NT2/D1 (cell line): ENCODE measurements around the gene CKS1B.
"Not testable (repeated sequence)": the region's sequence is repeated elsewhere in the genome, so short reads cannot be mapped to it uniquely, and the experiment has no call there.

Experiments
- DNase-seq: peaks from one replicate; pipeline ENCODE4 v3.0.0-alpha.2; 2011; ENCODE audit warnings: low read depth, low spot score
- H3K27me3 ChIP-seq: 2 replicates; pipeline ENCODE4 v1.6.0; 2011; ENCODE audit warnings: mild to moderate bottlenecking; ENCODE audit not compliant: insufficient read length, insufficient read depth
- H3K36me3 ChIP-seq: 2 replicates; pipeline ENCODE4 v1.6.1; 2011; ENCODE audit warnings: mild to moderate bottlenecking, low read length, mixed read lengths; ENCODE audit not compliant: insufficient read depth, insufficient read length
- H3K4me1 ChIP-seq: 2 replicates; pipeline ENCODE4 v1.5.1; 2011; ENCODE audit not compliant: insufficient read depth, insufficient read length
- H3K4me3 ChIP-seq: 2 replicates; pipeline ENCODE4 v1.5.1; 2011; ENCODE audit warnings: low read depth; ENCODE audit not compliant: insufficient read length
- H3K9ac ChIP-seq: 2 replicates; pipeline ENCODE4 v1.6.0; 2011; ENCODE audit warnings: low read depth; ENCODE audit not compliant: insufficient read length
- H3K9me3 ChIP-seq: 2 replicates; pipeline ENCODE4 v1.5.1; 2011; ENCODE audit warnings: mild to moderate bottlenecking, low read length; ENCODE audit not compliant: insufficient read depth
- SUZ12 ChIP-seq: IDR thresholded peaks from 2 replicates; pipeline ENCODE4 v1.6.1; 2011; ENCODE audit not compliant: insufficient read length, insufficient read depth; ENCODE audit errors: extremely low read depth
- YY1 ChIP-seq: IDR thresholded peaks from 2 replicates; pipeline ENCODE4 v1.6.1; 2011; ENCODE audit not compliant: insufficient read length, insufficient read depth
- ZNF274 ChIP-seq: IDR thresholded peaks from 2 replicates; pipeline ENCODE4 v1.6.1; 2011; ENCODE audit warnings: mild to moderate bottlenecking, low read depth, low read length

CKS1B gene

DNA sequence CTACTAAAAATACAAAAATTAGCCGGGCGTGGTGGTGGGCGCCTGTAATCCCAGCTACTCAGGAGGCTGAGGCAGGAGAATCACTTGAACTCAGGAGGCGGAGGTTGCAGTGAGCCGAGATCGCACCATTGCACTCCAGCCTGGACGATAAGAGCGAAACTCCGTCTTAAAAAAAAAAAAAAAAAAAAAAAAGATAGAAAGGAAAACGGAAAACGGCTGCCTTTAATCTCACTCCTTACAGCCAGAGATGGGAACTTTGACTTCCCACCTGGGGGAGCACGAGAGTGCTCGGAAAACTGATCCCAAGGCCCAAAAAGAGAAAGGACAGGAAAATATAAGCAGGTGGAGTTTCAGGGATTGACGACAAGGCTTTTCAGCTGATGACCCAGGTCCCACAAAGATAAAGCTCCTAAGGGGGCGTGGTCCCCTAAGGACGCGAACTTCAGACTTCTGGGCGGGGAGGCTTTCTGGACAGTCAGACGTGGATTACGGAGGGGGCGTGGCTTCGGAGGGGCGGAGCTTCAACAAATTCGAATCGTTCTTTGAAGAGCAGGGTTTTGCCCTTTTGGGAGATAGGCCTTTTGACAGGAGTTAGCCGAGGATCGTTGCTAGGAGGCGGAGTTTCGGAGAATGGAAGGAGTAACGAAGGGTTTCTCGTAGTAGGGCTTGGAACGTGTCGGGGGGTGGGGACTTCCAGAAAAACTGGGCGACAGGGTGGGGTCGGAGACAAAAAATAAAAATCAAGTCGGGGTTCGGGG is 958 bp upstream of the CKS1B start:
- no peaks in the 10 kb centered on the region for H3K9me3 ChIP-seq
- peaks cover 35% of the 10 kb centered on the region for H3K36me3 ChIP-seq
- no peaks in the 10 kb centered on the region for H3K27me3 ChIP-seq
- peak overlapping the region; percentile 66 for H3K4me3 ChIP-seq
- peaks cover 18% of the 10 kb centered on the region for H3K4me1 ChIP-seq
- no peak for TF ChIP-seq YY1
- no peak for TF ChIP-seq SUZ12
- no peak for TF ChIP-seq ZNF274
- peak overlapping the region; percentile 93 for H3K9ac ChIP-seq
- peak; percentile 99 for DNase-seq

DNA sequence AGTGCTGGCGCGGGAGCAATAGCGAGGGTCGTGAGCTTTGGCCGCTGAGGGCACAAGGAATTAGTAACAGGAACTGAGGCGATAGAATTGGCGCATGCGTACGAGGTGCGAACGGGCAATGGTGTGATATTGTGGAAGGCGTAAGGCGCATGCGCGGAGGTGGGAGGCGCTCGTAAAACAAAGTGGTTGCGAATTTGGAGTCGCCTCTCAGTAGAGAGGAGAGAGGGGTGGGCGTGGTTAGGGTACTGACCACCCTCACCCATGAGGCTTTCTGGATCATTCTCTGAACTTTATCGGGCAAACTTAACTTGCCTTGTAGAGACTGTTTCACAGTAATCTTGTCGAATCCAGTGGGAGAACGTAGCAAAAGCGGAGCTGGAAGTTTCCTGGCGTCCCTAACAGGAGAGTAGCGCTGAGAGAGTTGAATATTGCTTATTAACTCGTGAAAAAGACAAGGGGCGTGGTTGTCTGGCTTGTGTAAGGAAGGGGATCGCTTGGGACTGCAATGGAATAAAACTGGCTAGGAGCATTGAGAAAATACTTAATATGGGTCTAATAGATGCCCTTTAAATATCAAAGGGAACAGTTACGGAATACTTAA is 427 bp downstream of the CKS1B start:
- peak overlapping the region; percentile 86 for H3K9ac ChIP-seq
- peaks cover 34% of the 10 kb centered on the region for H3K36me3 ChIP-seq
- no peak for TF ChIP-seq ZNF274
- no peak for TF ChIP-seq SUZ12
- no peak for TF ChIP-seq YY1
- H3K27me3 ChIP-seq = no peaks in the 10 kb centered on the region
- no peaks in the 10 kb centered on the region for H3K9me3 ChIP-seq
- peak overlapping the region; percentile 66 for H3K4me3 ChIP-seq
- H3K4me1 ChIP-seq = peaks cover 10% of the 10 kb centered on the region
- DNase-seq = peak; percentile 98

DNA sequence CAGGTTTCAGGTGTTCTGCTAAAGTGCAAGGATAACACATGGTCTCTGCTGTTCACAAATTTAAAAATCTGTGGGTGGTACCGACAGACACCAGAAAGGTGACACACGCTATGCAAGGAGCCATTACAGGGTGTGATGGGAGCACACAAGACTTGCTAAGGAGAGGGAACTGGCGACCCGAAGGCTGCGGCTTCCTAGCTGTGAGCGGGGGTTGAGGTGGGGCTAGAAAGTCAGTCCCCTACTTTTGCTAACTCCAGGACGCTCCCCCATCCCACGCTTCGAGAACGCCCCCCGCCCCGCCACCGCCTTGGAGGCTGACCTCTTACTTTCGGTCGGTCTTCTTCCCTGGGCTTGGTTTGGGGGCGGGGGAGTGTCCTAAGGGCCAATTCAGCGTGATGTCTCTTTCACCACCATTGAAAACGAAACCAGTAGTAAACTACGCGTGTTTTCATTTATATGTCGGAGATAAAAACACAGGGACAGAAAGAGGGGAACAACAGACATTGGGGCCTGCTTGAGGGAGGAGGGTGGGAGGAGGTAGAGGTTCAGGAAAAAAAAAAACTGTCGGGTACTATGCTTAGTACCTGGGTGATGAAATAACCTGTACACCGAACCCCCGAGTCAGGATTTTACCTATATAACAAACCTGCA is 1.1 kb downstream of the CKS1B start:
- peak overlapping the region; percentile 66 for H3K4me3 ChIP-seq
- no peaks in the 10 kb centered on the region for H3K27me3 ChIP-seq
- peaks cover 10% of the 10 kb centered on the region for H3K4me1 ChIP-seq
- peak overlapping the region; percentile 86 for H3K9ac ChIP-seq
- TF ChIP-seq ZNF274 = no peak
- no peak for TF ChIP-seq SUZ12
- no peak for TF ChIP-seq YY1
- H3K9me3 ChIP-seq = no peaks in the 10 kb centered on the region
- peaks cover 38% of the 10 kb centered on the region for H3K36me3 ChIP-seq
- DNase-seq = no peak

GRCh38 chr1:154977762-154978161 is 3.3 kb downstream of the CKS1B start:
- H3K9me3 ChIP-seq, H3K27me3 ChIP-seq, H3K9ac ChIP-seq, DNase-seq, H3K4me1 ChIP-seq, H3K4me3 ChIP-seq: not testable (repeated sequence)
- H3K36me3 ChIP-seq = peaks cover 47% of the 10 kb centered on the region

DNA sequence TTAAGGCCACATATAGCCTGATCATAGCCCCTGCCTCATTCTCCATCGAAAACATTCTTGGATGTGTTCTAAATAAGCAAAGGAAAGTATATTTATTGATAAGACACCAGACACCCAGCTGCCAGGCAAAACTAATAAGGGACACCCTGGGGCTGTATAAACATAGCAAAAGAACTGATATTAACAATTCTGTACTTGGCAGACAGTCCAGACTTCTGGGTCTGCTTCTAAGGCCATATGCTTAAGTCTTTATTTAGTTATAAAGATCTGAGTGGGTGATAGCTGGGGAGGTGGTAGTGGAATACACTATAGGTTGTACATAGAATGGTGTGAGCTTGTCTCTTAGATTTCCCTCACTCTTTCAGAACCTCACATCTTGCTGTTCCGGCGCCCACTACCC is 3.9 kb downstream of the CKS1B start:
- peaks cover 47% of the 10 kb centered on the region for H3K36me3 ChIP-seq
- H3K4me1 ChIP-seq = peaks cover 3% of the 10 kb centered on the region

GRCh38 chr1:154982341-154982740 is 7.9 kb downstream of the CKS1B start:
- Histone ChIP-seq H3K36me3 (peaks cover 57% of the 10 kb centered on the region), H3K27me3 (no peaks in the 10 kb centered on the region), H3K4me3 (peak overlapping the region; percentile 53), H3K9me3 (no peaks in the 10 kb centered on the region), H3K9ac (peak overlapping the region; percentile 72), H3K4me1 (no peaks in the 10 kb centered on the region)
- no peak for DNase-seq
- no peak for TF ChIP-seq YY1
- no peak for TF ChIP-seq SUZ12
- no peak for TF ChIP-seq ZNF274

More for the DNA sequence above, 3.9 kb downstream of the CKS1B start:
- no peak for DNase-seq
- TF ChIP-seq SUZ12 = no peak
- TF ChIP-seq YY1 = no peak
- no peak for TF ChIP-seq ZNF274
- Histone ChIP-seq H3K27me3 (no peaks in the 10 kb centered on the region), H3K4me3 (no peak overlapping the region), H3K9me3 (no peaks in the 10 kb centered on the region), H3K9ac (no peak overlapping the region)
